Fibroblast of pulmonary artery (primary cell): Measurements from ENCODE around the gene PPFIA2.

ENCODE experiments used
- DNase-seq: peaks from one replicate; pipeline ENCODE4 v3.0.0-alpha.2; 2010; ENCODE audit warnings: low read depth
- H3K4me3 ChIP-seq: replicated peaks from 2 replicates; pipeline ENCODE4 v1.5.1; 2011; ENCODE audit warnings: low read depth, mild to moderate bottlenecking, control low read depth, low read length, moderate library complexity
- CTCF ChIP-seq: IDR thresholded peaks from 2 replicates; pipeline ENCODE4 v1.5.1; 2011; ENCODE audit warnings: mild to moderate bottlenecking, control low read depth, low read length, inconsistent platforms; ENCODE audit errors: missing control alignments

PPFIA2 gene

GRCh38 chr12:81417056-81417455 lies 342.1 kb downstream of the PPFIA2 start:
- no peak overlapping the region for H3K4me3 ChIP-seq
- DNase-seq: no peak
- no peak for TF ChIP-seq CTCF

GRCh38 chr12:81416571-81416970 lies 342.6 kb downstream of the PPFIA2 start:
- no peak overlapping the region for H3K4me3 ChIP-seq
- no peak for DNase-seq
- TF ChIP-seq CTCF: no peak

GRCh38 chr12:81414441-81414840 lies 344.7 kb downstream of the PPFIA2 start:
- no peak for DNase-seq
- TF ChIP-seq CTCF: no peak

GRCh38 chr12:81412940-81413339 lies 346.2 kb downstream of the PPFIA2 start:
- no peak overlapping the region for H3K4me3 ChIP-seq
- no peak for DNase-seq
- TF ChIP-seq CTCF: no peak

More at GRCh38 chr12:81414441-81414840, 344.7 kb downstream of the PPFIA2 start:
- no peak overlapping the region for H3K4me3 ChIP-seq

DNA sequence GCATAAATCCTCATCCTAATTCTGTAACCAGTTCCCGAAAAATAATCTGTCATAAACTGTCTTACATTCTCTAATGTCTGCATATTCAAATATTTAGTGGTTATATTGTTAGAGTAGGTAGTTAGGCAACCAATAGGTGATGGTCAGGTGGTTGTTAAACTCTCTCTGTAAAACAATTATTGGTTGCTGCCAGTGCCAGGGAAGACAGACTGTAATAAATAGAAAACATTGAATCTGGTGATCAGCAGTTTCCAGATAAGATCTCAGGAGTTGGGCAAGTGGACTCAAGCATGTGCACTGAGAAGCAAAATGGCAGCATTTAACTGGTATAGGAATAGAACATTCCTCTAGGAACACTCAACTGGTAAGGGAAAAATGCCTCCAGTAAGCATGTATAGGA lies 355.8 kb downstream of the PPFIA2 start:
- no peak for TF ChIP-seq CTCF
- H3K4me3 ChIP-seq: no peak overlapping the region
- no peak for DNase-seq

DNA sequence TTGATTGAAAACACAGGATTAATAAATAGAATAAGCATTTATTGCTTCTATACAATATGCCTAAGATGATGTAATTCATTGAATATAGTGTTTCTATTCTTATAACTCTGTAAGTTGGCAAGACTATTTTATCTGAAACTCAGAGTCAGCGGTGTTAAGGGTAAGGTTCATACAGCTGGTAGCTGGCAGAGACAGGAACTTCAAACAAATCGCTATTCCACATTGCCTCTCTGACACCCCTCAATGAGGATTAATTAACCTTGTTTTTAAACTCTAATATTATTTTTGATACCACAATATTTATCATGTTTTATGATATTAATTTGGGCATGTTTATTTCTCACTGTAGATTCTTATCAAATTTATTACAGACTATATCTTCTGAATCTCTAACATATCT lies 357.9 kb downstream of the PPFIA2 start:
- TF ChIP-seq CTCF: no peak
- DNase-seq: no peak
- no peak overlapping the region for H3K4me3 ChIP-seq

GRCh38 chr12:81400024-81400423 lies 359.1 kb downstream of the PPFIA2 start:
- no peak for DNase-seq
- H3K4me3 ChIP-seq: no peak overlapping the region
- TF ChIP-seq CTCF: no peak
